Cardiac muscle cell (in vitro differentiated cells and primary cell): Measurements from ENCODE around the gene HGF. TPM values are rescaled to one million over a fixed set of nuclear protein-coding genes. Genes with fewer than 3 reads are reported as not detected.
A peak's percentile ranks its signal among the peaks of the same experiment; 100 is the strongest.

Source experiments
- DNase-seq, 2 donors: peaks; one replicate each; pipeline versions ENCODE4 v3.0.0 to v3.0.0-alpha.2; 2010 to 2017; ENCODE audit warnings: low read depth in 1 of 2, low spot score in 1 of 2
- H3K27ac ChIP-seq: fragments of 200-600 bp; sonication (generic); 2 replicates; pipeline ENCODE4 v1.5.1; 2016
- H3K27me3 ChIP-seq: fragments of 200-600 bp; sonication (generic); 2 replicates; pipeline ENCODE4 v1.6.0; 2016; ENCODE audit warnings: control low read depth
- H3K36me3 ChIP-seq: fragments of 200-600 bp; sonication (generic); 2 replicates; pipeline ENCODE4 v1.5.1; 2016; ENCODE audit warnings: control low read depth
- H3K4me1 ChIP-seq: fragments of 200-600 bp; sonication (generic); 2 replicates; pipeline ENCODE4 v1.8.1; 2017; ENCODE audit warnings: low read depth, mild to moderate bottlenecking, mixed run types
- H3K4me3 ChIP-seq: fragments of 200-600 bp; sonication (generic); 2 replicates; pipeline ENCODE4 v1.5.1; 2016; ENCODE audit warnings: mild to moderate bottlenecking
- H3K9me3 ChIP-seq: fragments of 200-600 bp; sonication (generic); 2 replicates; pipeline ENCODE4 v1.5.1; 2017; ENCODE audit warnings: low read depth, mild to moderate bottlenecking, control low read depth
- CTCF ChIP-seq: IDR thresholded peaks from 2 replicates; pipeline ENCODE4 v1.5.1; 2012; ENCODE audit warnings: low read depth, mild to moderate bottlenecking, low read length
- polyA plus RNA-seq: library from polyadenylated mRNA; unstranded; fragments of >200 nt; fragmentation: Nextera tagmentation; extraction: Ambion mirVana; gene quantifications from 2 replicates; pipeline ENCODE4 v1.2.1, GENCODE V29; 2016
- total RNA-seq: library from RNA; depleted of rRNA; stranded (reverse); fragments of >200 nt; gene quantifications from 2 replicates; pipeline ENCODE4 v1.2.3, GENCODE V29; 2016

Gene HGF
- total and polyA plus RNA-seq, 2 experiments from 2014 or later, result 0.04 to 0.66 TPM

DNA sequence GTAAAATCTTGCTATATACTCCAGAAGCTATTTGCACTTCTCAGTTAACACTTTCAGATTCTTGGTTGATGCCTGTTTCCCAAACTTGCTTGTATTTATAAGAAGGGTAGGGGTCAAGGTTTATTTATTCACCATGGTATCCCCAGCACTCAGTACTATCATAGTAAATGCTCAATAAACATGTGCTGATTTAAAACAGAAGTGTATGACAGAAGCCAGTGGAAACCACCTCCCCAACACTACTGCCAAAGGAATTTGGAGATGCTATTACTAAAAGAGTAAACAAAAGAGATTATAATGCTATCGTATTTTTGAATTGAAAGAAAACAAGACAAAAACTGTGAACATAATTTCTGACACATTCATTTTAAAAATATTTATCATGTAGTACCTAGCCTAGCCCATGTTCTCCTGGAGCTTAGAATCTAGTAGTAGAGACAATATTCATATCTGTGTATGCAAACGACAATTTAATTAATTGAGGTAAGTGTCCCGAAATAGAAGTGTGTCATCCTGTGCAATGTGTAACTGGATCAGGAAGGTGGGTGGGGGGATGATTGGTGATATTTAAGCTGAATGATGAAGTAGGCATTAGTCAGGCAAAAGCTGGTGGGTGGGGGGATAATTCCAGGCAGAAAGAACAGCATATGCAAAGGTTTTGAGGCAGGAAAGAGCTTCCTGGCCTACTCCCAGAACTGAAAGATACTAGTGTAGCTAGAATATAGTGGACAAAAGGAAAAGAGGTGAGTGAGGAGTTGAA lies 77.5 kb downstream of the HGF start:
- Histone ChIP-seq H3K36me3 (no peaks in the 10 kb centered on the region), H3K4me1 (peaks cover 36% of the 10 kb centered on the region), H3K4me3 (no peak overlapping the region), H3K27ac (no peak overlapping the region), H3K9me3 (no peaks in the 10 kb centered on the region), H3K27me3 (no peaks in the 10 kb centered on the region)
- no peak for TF ChIP-seq CTCF
- peak in 1 of 2 donors; percentile 38 for DNase-seq

DNA sequence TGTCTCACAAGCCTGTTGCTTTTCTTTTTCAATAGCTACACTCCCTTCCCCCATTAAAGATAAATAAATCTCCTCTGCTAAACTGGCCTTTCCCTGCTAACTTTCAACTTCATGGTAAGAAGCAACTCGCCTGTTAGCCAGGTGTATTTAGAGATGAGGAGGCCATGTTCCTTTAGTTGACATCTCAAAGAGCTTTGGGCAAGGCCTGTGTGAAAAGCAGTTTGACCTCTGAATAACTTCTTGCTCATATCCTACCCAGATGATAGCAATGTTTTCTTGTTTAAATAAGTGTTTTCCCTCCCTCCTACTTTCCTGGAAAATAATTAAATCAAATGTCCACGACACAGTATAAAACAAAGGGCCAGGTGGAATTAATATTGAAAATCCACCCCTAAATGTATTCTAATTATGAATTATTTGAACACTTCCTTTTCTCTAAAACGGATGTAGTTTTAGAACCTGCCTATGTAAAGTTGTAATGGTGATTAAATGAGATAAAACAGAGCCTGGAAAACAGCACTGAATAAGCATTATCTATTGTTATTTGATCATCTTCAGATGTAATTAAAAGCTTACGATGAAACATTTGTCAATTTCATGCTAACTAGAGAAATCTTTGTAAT lies 78.5 kb downstream of the HGF start:
- peak in 1 of 2 donors; percentile 38 for DNase-seq
- no peaks in the 10 kb centered on the region for H3K36me3 ChIP-seq
- peaks cover 36% of the 10 kb centered on the region for H3K4me1 ChIP-seq
- H3K27me3 ChIP-seq, result no peaks in the 10 kb centered on the region
- H3K9me3 ChIP-seq, result no peaks in the 10 kb centered on the region
- TF ChIP-seq CTCF, result no peak
- H3K4me3 ChIP-seq, result no peak overlapping the region
- H3K27ac ChIP-seq, result peak overlapping the region; percentile 49

- Histone ChIP-seq H3K36me3 (no peaks in the 10 kb centered on the region), H3K27ac (peak overlapping the region; percentile 49), H3K4me1 (peaks cover 36% of the 10 kb centered on the region), H3K9me3 (no peaks in the 10 kb centered on the region), H3K27me3 (no peaks in the 10 kb centered on the region), H3K4me3 (no peak overlapping the region)
- TF ChIP-seq CTCF, result no peak
- no peak for DNase-seq
These were observed 79.2 kb downstream of the HGF start for GRCh38 chr7:81690688-81691087.

GRCh38 chr7:81690251-81690650 lies 79.6 kb downstream of the HGF start:
- H3K4me3 ChIP-seq, result no peak overlapping the region
- no peaks in the 10 kb centered on the region for H3K9me3 ChIP-seq
- H3K36me3 ChIP-seq, result no peaks in the 10 kb centered on the region
- peak overlapping the region; percentile 7 for H3K27ac ChIP-seq
- H3K4me1 ChIP-seq, result peaks cover 36% of the 10 kb centered on the region
- peak; percentile 14 to 47 for DNase-seq
- H3K27me3 ChIP-seq, result no peaks in the 10 kb centered on the region
- TF ChIP-seq CTCF, result no peak

DNA sequence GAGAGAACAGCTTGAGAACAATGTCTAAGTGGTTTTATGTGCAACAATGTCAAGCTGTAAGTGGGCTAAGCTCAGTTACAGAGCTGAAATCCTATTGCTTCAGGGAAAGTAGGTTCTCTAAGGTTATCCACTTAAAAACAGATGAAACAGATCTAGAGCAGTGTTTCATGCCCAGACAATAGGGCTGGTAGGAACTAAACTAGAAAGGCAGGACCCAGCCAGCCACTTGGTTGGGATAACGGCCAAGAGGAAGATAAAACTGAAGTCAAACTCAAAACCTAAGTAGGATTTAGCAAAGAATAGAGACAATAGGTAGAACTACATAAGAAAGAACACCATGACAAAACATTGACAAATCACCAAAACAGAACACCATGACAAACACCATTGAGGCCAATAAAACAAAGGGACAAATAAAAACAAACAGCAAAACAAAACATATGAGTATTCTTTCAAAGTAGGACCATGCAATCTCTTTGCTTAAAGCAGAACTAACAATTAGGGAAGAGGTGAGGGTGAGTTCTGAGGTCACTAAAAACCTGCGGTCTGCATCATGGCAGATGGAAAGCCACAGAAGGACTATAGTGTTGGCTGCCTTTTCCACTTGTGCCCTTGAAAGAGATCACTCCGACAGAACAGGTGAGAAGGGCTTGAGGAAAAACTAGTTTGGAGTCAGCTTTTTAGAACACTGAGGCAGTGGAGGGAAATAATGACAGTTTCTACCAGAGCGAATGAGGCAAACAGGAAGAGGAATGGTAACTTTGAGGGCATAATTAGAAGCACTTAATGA lies 81.0 kb downstream of the HGF start:
- Histone ChIP-seq H3K9me3 (no peaks in the 10 kb centered on the region), H3K27ac (no peak overlapping the region), H3K4me1 (peaks cover 47% of the 10 kb centered on the region), H3K36me3 (no peaks in the 10 kb centered on the region), H3K4me3 (no peak overlapping the region), H3K27me3 (no peaks in the 10 kb centered on the region)
- peak in 1 of 2 donors; percentile 60 for DNase-seq
- TF ChIP-seq CTCF, result no peak
